ENCODE results near the gene COL18A1.

The COL18A1 gene

GRCh38 chr21:45412909-45413611 is 8.1 kb downstream of the COL18A1 start:
- no peak for DNase-seq

GRCh38 chr21:45413922-45414321 is 9.0 kb downstream of the COL18A1 start:
- no peak for DNase-seq

GRCh38 chr21:45414396-45415187 is 9.6 kb downstream of the COL18A1 start:
- DNase-seq, result no peak

GRCh38 chr21:45415188-45415942 is 10.4 kb downstream of the COL18A1 start:
- no peak for DNase-seq

- DNase-seq, result no peak
These were observed 11.1 kb downstream of the COL18A1 start for GRCh38 chr21:45415943-45416611.

GRCh38 chr21:45416620-45417019 is 11.7 kb downstream of the COL18A1 start:
- DNase-seq, result no peak

GRCh38 chr21:45417256-45417950 is 12.4 kb downstream of the COL18A1 start:
- no peak for DNase-seq

- peak; percentile 26 for DNase-seq
These were observed 13.0 kb downstream of the COL18A1 start for GRCh38 chr21:45417951-45418300.

- peak; percentile 26 for DNase-seq
These were observed 13.5 kb downstream of the COL18A1 start for GRCh38 chr21:45418301-45419071.

- DNase-seq, result no peak
These were observed 14.2 kb downstream of the COL18A1 start for GRCh38 chr21:45419162-45419561.

- DNase-seq, result peak; percentile 69
These were observed 15.4 kb downstream of the COL18A1 start for GRCh38 chr21:45420061-45421041.

- peak; percentile 78 for DNase-seq
These were observed 16.3 kb downstream of the COL18A1 start for GRCh38 chr21:45421071-45421845.

GRCh38 chr21:45421846-45422775 is 17.1 kb downstream of the COL18A1 start:
- DNase-seq, result no peak

- peak; percentile 58 for DNase-seq
These were observed 18.4 kb downstream of the COL18A1 start for GRCh38 chr21:45423201-45423955.

- no peak for DNase-seq
These were observed 19.2 kb downstream of the COL18A1 start for GRCh38 chr21:45423968-45424853.
